ENCODE measurements around the gene SLC39A11. TPM values are rescaled to one million over a fixed set of nuclear protein-coding genes. Genes with fewer than 3 reads are reported as not detected.

The SLC39A11 gene
- total and polyA plus RNA-seq, 2 of the 13 experiments (the other 11 are each of a cell fraction or from before 2014, with no cell fraction given), result 17.2 to 31.5 TPM

- TF ChIP-seq ZNF446 (CRISPR knock-in tag; IDR thresholded peaks at IDR 0.05) (no peak), TSC22D2 (CRISPR knock-in tag; IDR thresholded peaks at IDR 0.05; ENCODE audit: borderline replicate concordance) (no peak)
- TF ChIP-seq, protein P1, sequence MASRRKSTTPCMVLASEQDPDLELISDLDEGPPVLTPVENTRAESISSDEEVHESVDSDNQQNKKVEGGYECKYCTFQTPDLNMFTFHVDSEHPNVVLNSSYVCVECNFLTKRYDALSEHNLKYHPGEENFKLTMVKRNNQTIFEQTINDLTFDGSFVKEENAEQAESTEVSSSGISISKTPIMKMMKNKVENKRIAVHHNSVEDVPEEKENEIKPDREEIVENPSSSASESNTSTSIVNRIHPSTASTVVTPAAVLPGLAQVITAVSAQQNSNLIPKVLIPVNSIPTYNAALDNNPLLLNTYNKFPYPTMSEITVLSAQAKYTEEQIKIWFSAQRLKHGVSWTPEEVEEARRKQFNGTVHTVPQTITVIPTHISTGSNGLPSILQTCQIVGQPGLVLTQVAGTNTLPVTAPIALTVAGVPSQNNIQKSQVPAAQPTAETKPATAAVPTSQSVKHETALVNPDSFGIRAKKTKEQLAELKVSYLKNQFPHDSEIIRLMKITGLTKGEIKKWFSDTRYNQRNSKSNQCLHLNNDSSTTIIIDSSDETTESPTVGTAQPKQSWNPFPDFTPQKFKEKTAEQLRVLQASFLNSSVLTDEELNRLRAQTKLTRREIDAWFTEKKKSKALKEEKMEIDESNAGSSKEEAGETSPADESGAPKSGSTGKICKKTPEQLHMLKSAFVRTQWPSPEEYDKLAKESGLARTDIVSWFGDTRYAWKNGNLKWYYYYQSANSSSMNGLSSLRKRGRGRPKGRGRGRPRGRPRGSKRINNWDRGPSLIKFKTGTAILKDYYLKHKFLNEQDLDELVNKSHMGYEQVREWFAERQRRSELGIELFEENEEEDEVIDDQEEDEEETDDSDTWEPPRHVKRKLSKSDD (CRISPR knock-in tag; IDR thresholded peaks at IDR 0.05; ENCODE audit: low read depth), result no peak
Measured at GRCh38 chr17:72863526-72864211, 228.8 kb downstream of the SLC39A11 start (continued).

GRCh38 chr17:72862276-72862999, 230.1 kb downstream of the SLC39A11 start:
- ATAC-seq, result no peak
- TF ChIP-seq NFRKB (IDR thresholded peaks at IDR 0.05) (no peak), HDAC1 (CRISPR knock-in tag; IDR thresholded peaks at IDR 0.05) (no peak), HNRNPUL1 (IDR thresholded peaks at IDR 0.05; ENCODE audit: low read depth, low read length) (no peak), SP1 (IDR thresholded peaks at IDR 0.05) (no peak), SP1 (CRISPR knock-in tag; IDR thresholded peaks at IDR 0.05) (no peak), ZIK1 (CRISPR knock-in tag; IDR thresholded peaks at IDR 0.05; ENCODE audit: borderline replicate concordance, low read depth) (no peak), XBP1 (CRISPR knock-in tag; IDR thresholded peaks at IDR 0.05) (no peak)
- H3K27me3 ChIP-seq (ENCODE audit: control insufficient read depth in 1 of 2, insufficient read depth in 2 of 2, low read length in 2 of 2), result no peaks in the 10 kb centered on the region
- H3K9me3 ChIP-seq (ENCODE audit: low read length), result peaks cover 13% of the 10 kb centered on the region
- no peak overlapping the region for H3K4me2 ChIP-seq (ENCODE audit: low read depth, low read length)
- peaks cover 7% of the 10 kb centered on the region for H3K4me1 ChIP-seq (ENCODE audit: insufficient read depth, low read length)
- BruUV-seq (replicated peaks), result no TSS peak
- WGBS (ENCODE audit: low lambda C conversion rate), result 62% methylated on average over 7 of the region's 7 CpGs
- in situ Hi-C loops (cut with HindIII; ENCODE audit: extremely low pct_ligation_motif_present, low pct_unique_long_range_greater_than_20kb), result no loop called here
- no peaks in the 10 kb centered on the region for H3K36me3 ChIP-seq (replicated peaks in 1 of 2; ENCODE audit: control insufficient read depth in 1 of 2, insufficient read depth in 2 of 2, low read length in 2 of 2)
- intact Hi-C loops (cut with micrococcal nuclease; ENCODE audit: unreplicated experiment), result no loop called here
- no peaks in the 10 kb centered on the region for H3K79me2 ChIP-seq (ENCODE audit: insufficient read depth, low read length)
- no peak for FAIRE-seq
- no peak overlapping the region for H3K9ac ChIP-seq (ENCODE audit: insufficient read depth, low read depth, low read length)
- ChIA-PET CTCF (ENCODE audit: low intra/inter-chr PET ratio, low total read pairs) (no interaction called here), POLR2A (no interaction called here)
- DNase-seq (ENCODE audit: low spot score), result no peak
- H2AFZ ChIP-seq (ENCODE audit: low read length), result no peak overlapping the region
- no peaks in the 10 kb centered on the region for H4K20me1 ChIP-seq (ENCODE audit: insufficient read depth, low read length)
- H3K4me3 ChIP-seq (replicated peaks in 1 of 3; ENCODE audit: insufficient read depth in 1 of 3, low read depth in 2 of 3, low read length in 3 of 3), result no peak overlapping the region
- H3K27ac ChIP-seq (ENCODE audit: extremely low read length, insufficient read depth, low read length), result no peak overlapping the region

All from HepG2 (cell line).